ENCODE results near the gene MAP1LC3B2.

- TF ChIP-seq REST (IDR thresholded peaks at IDR 0.05; ENCODE audit: insufficient read depth in 1 of 2, low read depth in 2 of 2, low read length in 2 of 2), result no peak
- TF ChIP-seq FOXP2 (optimal IDR thresholded peaks at IDR 0.05; ENCODE audit: borderline replicate concordance, extremely low read depth, extremely low read length, insufficient read depth), result no peak
- TF ChIP-seq POLR2AphosphoS5 (IDR thresholded peaks at IDR 0.05; ENCODE audit: low read depth, low read length), result no peak
Observed at GRCh38 chr12:116541547-116542344, 17.4 kb upstream of the MAP1LC3B2 start.
